Measurements from ENCODE around the gene COL27A1.

The COL27A1 gene

GRCh38 chr9:114207845-114208244, 52.5 kb downstream of the COL27A1 start:
- DNase-seq: no peak

- DNase-seq: no peak
These were observed 53.8 kb downstream of the COL27A1 start for GRCh38 chr9:114209151-114209550.

GRCh38 chr9:114210136-114210535, 54.8 kb downstream of the COL27A1 start:
- DNase-seq: no peak

GRCh38 chr9:114210691-114211276, 55.4 kb downstream of the COL27A1 start:
- DNase-seq: no peak

- no peak for DNase-seq
These were observed 57.5 kb downstream of the COL27A1 start for GRCh38 chr9:114212826-114213225.

- DNase-seq: no peak
These were observed 58.2 kb downstream of the COL27A1 start for GRCh38 chr9:114213566-114213965.

GRCh38 chr9:114214181-114214580, 58.8 kb downstream of the COL27A1 start:
- DNase-seq: no peak

GRCh38 chr9:114214686-114215414, 59.5 kb downstream of the COL27A1 start:
- no peak for DNase-seq

- no peak for DNase-seq
These were observed 60.7 kb downstream of the COL27A1 start for GRCh38 chr9:114216081-114216480.

- DNase-seq: no peak
These were observed 61.6 kb downstream of the COL27A1 start for GRCh38 chr9:114216976-114217375.

GRCh38 chr9:114218264-114219120, 63.2 kb downstream of the COL27A1 start:
- no peak for DNase-seq

- DNase-seq: no peak
These were observed 64.8 kb downstream of the COL27A1 start for GRCh38 chr9:114220061-114220541.

GRCh38 chr9:114221706-114222465, 66.5 kb downstream of the COL27A1 start:
- DNase-seq: no peak

GRCh38 chr9:114223564-114224246, 68.4 kb downstream of the COL27A1 start:
- no peak for DNase-seq

GRCh38 chr9:114224247-114224610, 68.9 kb downstream of the COL27A1 start:
- no peak for DNase-seq

GRCh38 chr9:114225561-114226212, 70.3 kb downstream of the COL27A1 start:
- no peak for DNase-seq

GRCh38 chr9:114226246-114227055, 71.1 kb downstream of the COL27A1 start:
- no peak for DNase-seq

GRCh38 chr9:114227288-114228015, 72.1 kb downstream of the COL27A1 start:
- no peak for DNase-seq

- DNase-seq: no peak
These were observed 72.9 kb downstream of the COL27A1 start for GRCh38 chr9:114228016-114228808.

Measured in bone marrow (tissue), 2 donors.